IMR-90 (cell line): ENCODE measurements around the gene TRPM4. TPM values are rescaled to one million over a fixed set of nuclear protein-coding genes. Genes with fewer than 3 reads are reported as not detected.
A peak's percentile ranks its signal among the peaks of the same experiment; 100 is the strongest.

Source experiments
- ATAC-seq: fragments of 200-7000 bp; cut with Tn5 transposase; 2 replicates; pipeline ENCODE4 v1.9.1; 2020; ENCODE audit warnings: low read depth, mild to moderate bottlenecking, moderate library complexity
- BruUV-seq: library from RNA; stranded (reverse); fragments of 400-500 nt; replicated peaks from 2 replicates; lab custom pipeline; 2021; lab: Mats Ljungman, UMichigan
- CTCF ChIA-PET: fragments of 300-600 bp; formaldehyde crosslinking; extraction: SDS; loops from one replicate; lab custom pipeline; 2021; ENCODE audit warnings: antibody characterized with exemption; lab: Yijun Ruan, JAX
- POLR2A ChIA-PET: fragments of 300-600 bp; sonication (Branson Sonifier 250); formaldehyde crosslinking; loops from one replicate; lab custom pipeline; 2022; ENCODE audit warnings: antibody characterized with exemption; ENCODE audit not compliant: unreplicated experiment; lab: Charles Lee
- DNase-seq: peaks from one replicate; pipeline ENCODE4 v3.0.0; 2013
- H2AFZ ChIP-seq: replicated peaks from 2 replicates; pipeline ENCODE3; 2013; ENCODE audit warnings: low read length, mild to moderate bottlenecking; ENCODE audit not compliant: poor library complexity
- H2AK5ac ChIP-seq: 2 replicates; pipeline ENCODE4 v1.6.1; 2013; ENCODE audit warnings: low read depth, low read length, inconsistent platforms
- H2AK9ac ChIP-seq: replicated peaks from 2 replicates; pipeline ENCODE3; 2013; ENCODE audit warnings: mild to moderate bottlenecking, low read depth, low read length, moderate library complexity; ENCODE audit not compliant: poor library complexity
- H2BK120ac ChIP-seq: 2 replicates; pipeline ENCODE4 v1.6.1; 2013; ENCODE audit warnings: low read depth, low read length, inconsistent platforms
- H2BK15ac ChIP-seq: 3 replicates; pipeline ENCODE4 v1.6.1; 2013; ENCODE audit warnings: low read depth, low read length, inconsistent platforms
- H2BK20ac ChIP-seq: 2 replicates; pipeline ENCODE4 v1.6.1; 2013; ENCODE audit warnings: low read depth, mild to moderate bottlenecking, inconsistent platforms, low read length, moderate library complexity
- H2BK5ac ChIP-seq: 2 replicates; pipeline ENCODE4 v1.6.1; 2013; ENCODE audit warnings: mild to moderate bottlenecking, low read depth, low read length, inconsistent platforms; ENCODE audit not compliant: poor library complexity, severe bottlenecking
- H3K14ac ChIP-seq: replicated peaks from 2 replicates; pipeline ENCODE4 v1.6.1; 2013; ENCODE audit warnings: low read depth, low read length, inconsistent platforms
- H3K18ac ChIP-seq: 2 replicates; pipeline ENCODE4 v1.6.1; 2013; ENCODE audit warnings: low read depth, low read length, control low read depth
- H3K23ac ChIP-seq: 2 replicates; pipeline ENCODE4 v1.6.1; 2013; ENCODE audit warnings: low read depth, low read length, inconsistent platforms
- H3K27ac ChIP-seq: 2 replicates; pipeline ENCODE4 v1.5.1; 2013; ENCODE audit warnings: mild to moderate bottlenecking, control low read depth, low read length; ENCODE audit not compliant: insufficient read depth
- H3K27me3 ChIP-seq: 2 replicates; pipeline ENCODE4 v1.6.1; 2013; ENCODE audit warnings: low read length; ENCODE audit not compliant: control insufficient read depth, insufficient read depth
- H3K36me3 ChIP-seq: 2 replicates; pipeline ENCODE4 v1.6.1; 2013; ENCODE audit warnings: low read length, mixed read lengths; ENCODE audit not compliant: control insufficient read depth, insufficient read depth
- H3K4ac ChIP-seq: 2 replicates; pipeline ENCODE4 v1.6.1; 2013; ENCODE audit warnings: low read depth, low read length, inconsistent platforms
- H3K4me1 ChIP-seq: 2 replicates; pipeline ENCODE4 v1.6.1; 2013; ENCODE audit warnings: low read length, mixed read lengths; ENCODE audit not compliant: control insufficient read depth, insufficient read depth
- H3K4me2 ChIP-seq: 2 replicates; pipeline ENCODE4 v1.6.1; 2013; ENCODE audit warnings: low read depth, mild to moderate bottlenecking, control low read depth, low read length, moderate library complexity
- H3K4me3 ChIP-seq: 2 replicates; pipeline ENCODE4 v1.5.1; 2013; ENCODE audit warnings: low read depth, mild to moderate bottlenecking, control low read depth, low read length, moderate library complexity; ENCODE audit not compliant: insufficient read depth
- H3K56ac ChIP-seq: 2 replicates; pipeline ENCODE4 v1.6.1; 2013; ENCODE audit warnings: low read length, inconsistent platforms; ENCODE audit not compliant: insufficient read depth; ENCODE audit errors: extremely low read depth
- H3K79me1 ChIP-seq, 2 experiments: 2 replicates each; pipeline ENCODE4 v1.6.1; 2013; ENCODE audit warnings: low read length in 2 of 2, inconsistent platforms in 1 of 2, low read depth in 1 of 2
- H3K9ac ChIP-seq: 2 replicates; pipeline ENCODE4 v1.6.1; 2013; ENCODE audit warnings: low read depth, low read length, control low read depth
- H3K9me1 ChIP-seq: 2 replicates; pipeline ENCODE4 v1.6.1; 2013; ENCODE audit warnings: low read length, inconsistent platforms; ENCODE audit not compliant: insufficient read depth
- H3K9me3 ChIP-seq: 2 replicates; pipeline ENCODE4 v1.6.1; 2013; ENCODE audit warnings: low read length; ENCODE audit not compliant: control insufficient read depth, insufficient read depth
- H4K20me1 ChIP-seq: 2 replicates; pipeline ENCODE4 v1.6.1; 2013; ENCODE audit warnings: low read length, inconsistent platforms; ENCODE audit not compliant: insufficient read depth
- H4K5ac ChIP-seq: 2 replicates; pipeline ENCODE4 v1.6.1; 2013; ENCODE audit warnings: mild to moderate bottlenecking, low read depth, low read length, control low read depth
- H4K8ac ChIP-seq, 2 experiments: 2 replicates each; pipeline ENCODE4 v1.6.1; 2013; ENCODE audit warnings: low read depth in 2 of 2, low read length in 2 of 2, control low read depth in 1 of 2, inconsistent platforms in 1 of 2
- H4K91ac ChIP-seq: 2 replicates; pipeline ENCODE4 v1.6.1; 2013; ENCODE audit warnings: low read depth, low read length, inconsistent platforms; ENCODE audit not compliant: insufficient read depth
- CEBPB ChIP-seq: IDR thresholded peaks from 2 replicates; pipeline ENCODE4 v1.6.1; 2012; ENCODE audit warnings: low read depth, low read length, improper control_type of control experiment
- WGBS, 2 experiments: methylation state at CpG; one replicate each; pipeline versions ENCODE4 v1.1.5 to v1.1.7; 2013; ENCODE audit warnings: missing lambda C conversion rate in 2 of 2; ENCODE audit not compliant: insufficient read length in 1 of 2; ENCODE audit errors: extremely low coverage in 2 of 2; 5-methylcytosine and 5-hydroxymethylcytosine counted together
- dilution Hi-C: fragments of 300-500 bp; cut with HindIII; formaldehyde crosslinking; loops from one replicate; pipeline ENCODE4 v1.14.3; 2018; ENCODE audit warnings: low sequenced_read_pairs; ENCODE audit not compliant: unreplicated experiment
- in situ Hi-C: fragments of 300-500 bp; cut with MboI; formaldehyde crosslinking; loops from 3 replicates; pipeline ENCODE4 v1.14.3; 2019; ENCODE audit warnings: low sequenced_read_pairs, inconsistent platforms, mixed read lengths
- intact Hi-C: fragments of 100-400 bp; cut with micrococcal nuclease; formaldehyde crosslinking; loops from 2 replicates; pipeline ENCODE4 v1.10.0; 2022
- polyA plus RNA-seq, 3 experiments: library from polyadenylated mRNA; depleted of rRNA; stranded (reverse); fragments of >200 nt; gene quantifications; 2 replicates each; pipeline ENCODE4 v1.2.3, GENCODE V29; 2012; ENCODE audit warnings: low replicate concordance in 1 of 3
- total RNA-seq: library from RNA; depleted of rRNA; stranded (reverse); fragments of >200 nt; gene quantifications from 2 replicates; pipeline ENCODE4 v1.2.3, GENCODE V29; 2012

TRPM4 gene
- total and polyA plus RNA-seq, 2 of the 4 experiments (the other 2 are of a cell fraction) = 2.2 to 19.7 TPM

- dilution Hi-C loops = no loop called here
Observed at GRCh38 chr19:49120325-49120683, 37.3 kb upstream of the TRPM4 start.

More at GRCh38 chr19:49120325-49120683, 37.3 kb upstream of the TRPM4 start:
- no peak overlapping the region for H2BK20ac ChIP-seq
- no peak overlapping the region for H4K91ac ChIP-seq
- no peak overlapping the region for H2BK5ac ChIP-seq
- no peaks in the 10 kb centered on the region for H3K36me3 ChIP-seq
- peaks cover 3% of the 10 kb centered on the region; the same call in 1 of the 2 replicates for H4K20me1 ChIP-seq
- H3K18ac ChIP-seq = no peak overlapping the region
- 13% methylated on average over 13 of the region's 16 CpGs; no CpG with 5 or more reads in 1 of the 2 experiments for WGBS, 2 experiments
- in situ Hi-C loops = no loop called here
- peaks cover 0 to 26% of the 10 kb centered on the region in 2 experiments; a peak in 2 of 4 replicates for H3K79me1 ChIP-seq
- no peak overlapping the region for H3K9ac ChIP-seq
- no peak for ATAC-seq
- no peak overlapping the region for H3K23ac ChIP-seq
- H3K4me1 ChIP-seq = peaks cover 4% of the 10 kb centered on the region; the same call in 1 of the 2 replicates
- no peak overlapping the region for H2AK5ac ChIP-seq
- H2AFZ ChIP-seq = no peak overlapping the region
- H3K4me3 ChIP-seq = no peak overlapping the region
- H3K27ac ChIP-seq = no peak overlapping the region
- H2AK9ac ChIP-seq = peak overlapping the region; percentile 81
- no TSS peak for BruUV-seq
- peaks cover 11% of the 10 kb centered on the region for H3K9me1 ChIP-seq
- H4K8ac ChIP-seq = no peak overlapping the region
- POLR2A ChIA-PET = no interaction called here
- H4K5ac ChIP-seq = no peak overlapping the region
- no peak overlapping the region for H2BK15ac ChIP-seq
- no peak overlapping the region for H3K4ac ChIP-seq
- no peaks in the 10 kb centered on the region for H3K9me3 ChIP-seq
- no peak overlapping the region for H3K4me2 ChIP-seq
- TF ChIP-seq CEBPB = no peak
- peaks cover 12% of the 10 kb centered on the region for H3K27me3 ChIP-seq
- CTCF ChIA-PET = interaction anchor here (1.3 kb wide), 1 partner anchor 26 kb away, joined by 4 read pairs; no protein-coding TSS in a partner anchor
- H3K56ac ChIP-seq = no peak overlapping the region
- H2BK120ac ChIP-seq = no peak overlapping the region
- DNase-seq = no peak
- intact Hi-C loops = no loop called here
- H3K14ac ChIP-seq = no peak overlapping the region
